IMR-90 (cell line): Measurements from ENCODE around the gene TECPR2. TPM values are rescaled to one million over a fixed set of nuclear protein-coding genes. Genes with fewer than 3 reads are reported as not detected.

ENCODE experiments used
- ATAC-seq: fragments of 200-7000 bp; cut with Tn5 transposase; 2 replicates; pipeline ENCODE4 v1.9.1; 2020; ENCODE audit warnings: low read depth, mild to moderate bottlenecking, moderate library complexity
- BruUV-seq: library from RNA; stranded (reverse); fragments of 400-500 nt; replicated peaks from 2 replicates; lab custom pipeline; 2021; lab: Mats Ljungman, UMichigan
- CTCF ChIA-PET: fragments of 300-600 bp; formaldehyde crosslinking; extraction: SDS; loops from one replicate; lab custom pipeline; 2021; ENCODE audit warnings: antibody characterized with exemption; lab: Yijun Ruan, JAX
- POLR2A ChIA-PET: fragments of 300-600 bp; sonication (Branson Sonifier 250); formaldehyde crosslinking; loops from one replicate; lab custom pipeline; 2022; ENCODE audit warnings: antibody characterized with exemption; ENCODE audit not compliant: unreplicated experiment; lab: Charles Lee
- DNase-seq: peaks from one replicate; pipeline ENCODE4 v3.0.0; 2013
- H2AFZ ChIP-seq: replicated peaks from 2 replicates; pipeline ENCODE3; 2013; ENCODE audit warnings: low read length, mild to moderate bottlenecking; ENCODE audit not compliant: poor library complexity
- H2AK5ac ChIP-seq: 2 replicates; pipeline ENCODE4 v1.6.1; 2013; ENCODE audit warnings: low read depth, low read length, inconsistent platforms
- H2AK9ac ChIP-seq: replicated peaks from 2 replicates; pipeline ENCODE3; 2013; ENCODE audit warnings: mild to moderate bottlenecking, low read depth, low read length, moderate library complexity; ENCODE audit not compliant: poor library complexity
- H2BK120ac ChIP-seq: 2 replicates; pipeline ENCODE4 v1.6.1; 2013; ENCODE audit warnings: low read depth, low read length, inconsistent platforms
- H2BK15ac ChIP-seq: 3 replicates; pipeline ENCODE4 v1.6.1; 2013; ENCODE audit warnings: low read depth, low read length, inconsistent platforms
- H2BK20ac ChIP-seq: 2 replicates; pipeline ENCODE4 v1.6.1; 2013; ENCODE audit warnings: low read depth, mild to moderate bottlenecking, inconsistent platforms, low read length, moderate library complexity
- H2BK5ac ChIP-seq: 2 replicates; pipeline ENCODE4 v1.6.1; 2013; ENCODE audit warnings: mild to moderate bottlenecking, low read depth, low read length, inconsistent platforms; ENCODE audit not compliant: poor library complexity, severe bottlenecking
- H3K14ac ChIP-seq: replicated peaks from 2 replicates; pipeline ENCODE4 v1.6.1; 2013; ENCODE audit warnings: low read depth, low read length, inconsistent platforms
- H3K18ac ChIP-seq: 2 replicates; pipeline ENCODE4 v1.6.1; 2013; ENCODE audit warnings: low read depth, low read length, control low read depth
- H3K23ac ChIP-seq: 2 replicates; pipeline ENCODE4 v1.6.1; 2013; ENCODE audit warnings: low read depth, low read length, inconsistent platforms
- H3K27ac ChIP-seq: 2 replicates; pipeline ENCODE4 v1.5.1; 2013; ENCODE audit warnings: mild to moderate bottlenecking, control low read depth, low read length; ENCODE audit not compliant: insufficient read depth
- H3K27me3 ChIP-seq: 2 replicates; pipeline ENCODE4 v1.6.1; 2013; ENCODE audit warnings: low read length; ENCODE audit not compliant: control insufficient read depth, insufficient read depth
- H3K36me3 ChIP-seq: 2 replicates; pipeline ENCODE4 v1.6.1; 2013; ENCODE audit warnings: low read length, mixed read lengths; ENCODE audit not compliant: control insufficient read depth, insufficient read depth
- H3K4ac ChIP-seq: 2 replicates; pipeline ENCODE4 v1.6.1; 2013; ENCODE audit warnings: low read depth, low read length, inconsistent platforms
- H3K4me1 ChIP-seq: 2 replicates; pipeline ENCODE4 v1.6.1; 2013; ENCODE audit warnings: low read length, mixed read lengths; ENCODE audit not compliant: control insufficient read depth, insufficient read depth
- H3K4me2 ChIP-seq: 2 replicates; pipeline ENCODE4 v1.6.1; 2013; ENCODE audit warnings: low read depth, mild to moderate bottlenecking, control low read depth, low read length, moderate library complexity
- H3K4me3 ChIP-seq: 2 replicates; pipeline ENCODE4 v1.5.1; 2013; ENCODE audit warnings: low read depth, mild to moderate bottlenecking, control low read depth, low read length, moderate library complexity; ENCODE audit not compliant: insufficient read depth
- H3K56ac ChIP-seq: 2 replicates; pipeline ENCODE4 v1.6.1; 2013; ENCODE audit warnings: low read length, inconsistent platforms; ENCODE audit not compliant: insufficient read depth; ENCODE audit errors: extremely low read depth
- H3K79me1 ChIP-seq, 2 experiments: 2 replicates each; pipeline ENCODE4 v1.6.1; 2013; ENCODE audit warnings: low read length in 2 of 2, inconsistent platforms in 1 of 2, low read depth in 1 of 2
- H3K9ac ChIP-seq: 2 replicates; pipeline ENCODE4 v1.6.1; 2013; ENCODE audit warnings: low read depth, low read length, control low read depth
- H3K9me1 ChIP-seq: 2 replicates; pipeline ENCODE4 v1.6.1; 2013; ENCODE audit warnings: low read length, inconsistent platforms; ENCODE audit not compliant: insufficient read depth
- H3K9me3 ChIP-seq: 2 replicates; pipeline ENCODE4 v1.6.1; 2013; ENCODE audit warnings: low read length; ENCODE audit not compliant: control insufficient read depth, insufficient read depth
- H4K20me1 ChIP-seq: 2 replicates; pipeline ENCODE4 v1.6.1; 2013; ENCODE audit warnings: low read length, inconsistent platforms; ENCODE audit not compliant: insufficient read depth
- H4K5ac ChIP-seq: 2 replicates; pipeline ENCODE4 v1.6.1; 2013; ENCODE audit warnings: mild to moderate bottlenecking, low read depth, low read length, control low read depth
- H4K8ac ChIP-seq, 2 experiments: 2 replicates each; pipeline ENCODE4 v1.6.1; 2013; ENCODE audit warnings: low read depth in 2 of 2, low read length in 2 of 2, control low read depth in 1 of 2, inconsistent platforms in 1 of 2
- H4K91ac ChIP-seq: 2 replicates; pipeline ENCODE4 v1.6.1; 2013; ENCODE audit warnings: low read depth, low read length, inconsistent platforms; ENCODE audit not compliant: insufficient read depth
- BHLHE40 ChIP-seq: fragments of 150-350 bp; IDR thresholded peaks from 2 replicates; pipeline ENCODE4 v1.6.1; 2016; ENCODE audit warnings: mild to moderate bottlenecking, low read depth, low read length
- NFE2L2 ChIP-seq: fragments of 150-350 bp; IDR thresholded peaks from 2 replicates; pipeline ENCODE4 v1.6.1; 2016; ENCODE audit warnings: low read depth, mild to moderate bottlenecking, low read length
- RCOR1 ChIP-seq: IDR thresholded peaks from 2 replicates; pipeline ENCODE4 v1.6.1; 2012; ENCODE audit warnings: mild to moderate bottlenecking, low read length, improper control_type of control experiment; ENCODE audit not compliant: insufficient replicate concordance
- WGBS, 2 experiments: methylation state at CpG; one replicate each; pipeline versions ENCODE4 v1.1.5 to v1.1.7; 2013; ENCODE audit warnings: missing lambda C conversion rate in 2 of 2; ENCODE audit not compliant: insufficient read length in 1 of 2; ENCODE audit errors: extremely low coverage in 2 of 2; 5-methylcytosine and 5-hydroxymethylcytosine counted together
- dilution Hi-C: fragments of 300-500 bp; cut with HindIII; formaldehyde crosslinking; loops from one replicate; pipeline ENCODE4 v1.14.3; 2018; ENCODE audit warnings: low sequenced_read_pairs; ENCODE audit not compliant: unreplicated experiment
- in situ Hi-C: fragments of 300-500 bp; cut with MboI; formaldehyde crosslinking; loops from 3 replicates; pipeline ENCODE4 v1.14.3; 2019; ENCODE audit warnings: low sequenced_read_pairs, inconsistent platforms, mixed read lengths
- intact Hi-C: fragments of 100-400 bp; cut with micrococcal nuclease; formaldehyde crosslinking; loops from 2 replicates; pipeline ENCODE4 v1.10.0; 2022
- polyA plus RNA-seq, 3 experiments: library from polyadenylated mRNA; depleted of rRNA; stranded (reverse); fragments of >200 nt; gene quantifications; 2 replicates each; pipeline ENCODE4 v1.2.3, GENCODE V29; 2012; ENCODE audit warnings: low replicate concordance in 1 of 3
- total RNA-seq: library from RNA; depleted of rRNA; stranded (reverse); fragments of >200 nt; gene quantifications from 2 replicates; pipeline ENCODE4 v1.2.3, GENCODE V29; 2012
- TF ChIP-seq, protein P1 (sequence below): conservative IDR thresholded peaks from 2 replicates; pipeline ENCODE4 v1.5.1; 2012; ENCODE audit warnings: mild to moderate bottlenecking, low read depth, low read length, improper control_type of control experiment
- TF ChIP-seq, protein P2 (sequence below): fragments of 150-350 bp; IDR thresholded peaks from 2 replicates; pipeline ENCODE4 v1.6.1; 2017; ENCODE audit warnings: mild to moderate bottlenecking, antibody characterized with exemption, low read length, low read depth

TECPR2 gene
- total and polyA plus RNA-seq, 2 of the 4 experiments (the other 2 are of a cell fraction), result 9.5 to 11.7 TPM

DNA sequence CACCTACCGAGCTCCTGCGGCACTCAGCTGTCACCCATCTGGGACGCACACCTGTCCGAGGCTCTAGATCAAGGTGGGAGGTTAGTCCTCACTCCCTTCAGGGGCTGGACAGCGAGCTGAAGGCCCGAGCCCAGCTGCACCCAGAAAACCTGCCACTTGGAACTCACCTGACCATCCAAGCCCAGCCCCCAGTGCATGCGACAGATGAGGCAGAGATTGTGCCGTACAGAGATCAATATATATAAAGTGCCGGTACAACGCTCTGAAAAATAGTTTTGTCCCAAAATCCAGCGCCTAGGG lies 143.8 kb downstream of the TECPR2 start:
- H3K9ac ChIP-seq, result no peak overlapping the region
- H4K8ac ChIP-seq, result no peak overlapping the region
- H3K4me2 ChIP-seq, result no peak overlapping the region
- H3K4me1 ChIP-seq, result peaks cover 8% of the 10 kb centered on the region
- no peak overlapping the region for H4K5ac ChIP-seq
- no peak overlapping the region for H2BK20ac ChIP-seq
- no peaks in the 10 kb centered on the region for H3K27me3 ChIP-seq
- H2BK5ac ChIP-seq, result no peak overlapping the region
- H2AK9ac ChIP-seq, result peak overlapping the region; percentile 50
- intact Hi-C loops, result no loop called here
- H3K79me1 ChIP-seq, result peaks cover 11 to 16% of the 10 kb centered on the region in 2 experiments
- no peak overlapping the region for H3K56ac ChIP-seq
- H2AFZ ChIP-seq, result no peak overlapping the region
- no peak overlapping the region for H3K14ac ChIP-seq
- no peak overlapping the region for H3K4me3 ChIP-seq
- in situ Hi-C loops, result no loop called here
- peaks cover 13% of the 10 kb centered on the region for H3K36me3 ChIP-seq
- 96% methylated on average over 7 of the region's 11 CpGs; no CpG with 5 or more reads in 1 of the 2 experiments for WGBS, 2 experiments
- H3K27ac ChIP-seq, result no peak overlapping the region
- H3K23ac ChIP-seq, result no peak overlapping the region
- H2BK120ac ChIP-seq, result no peak overlapping the region
- ChIA-PET POLR2A (no interaction called here), CTCF (no interaction called here)
- no peak for TF ChIP-seq RCOR1
- TF ChIP-seq NFE2L2, result no peak
- TF ChIP-seq, protein P1, sequence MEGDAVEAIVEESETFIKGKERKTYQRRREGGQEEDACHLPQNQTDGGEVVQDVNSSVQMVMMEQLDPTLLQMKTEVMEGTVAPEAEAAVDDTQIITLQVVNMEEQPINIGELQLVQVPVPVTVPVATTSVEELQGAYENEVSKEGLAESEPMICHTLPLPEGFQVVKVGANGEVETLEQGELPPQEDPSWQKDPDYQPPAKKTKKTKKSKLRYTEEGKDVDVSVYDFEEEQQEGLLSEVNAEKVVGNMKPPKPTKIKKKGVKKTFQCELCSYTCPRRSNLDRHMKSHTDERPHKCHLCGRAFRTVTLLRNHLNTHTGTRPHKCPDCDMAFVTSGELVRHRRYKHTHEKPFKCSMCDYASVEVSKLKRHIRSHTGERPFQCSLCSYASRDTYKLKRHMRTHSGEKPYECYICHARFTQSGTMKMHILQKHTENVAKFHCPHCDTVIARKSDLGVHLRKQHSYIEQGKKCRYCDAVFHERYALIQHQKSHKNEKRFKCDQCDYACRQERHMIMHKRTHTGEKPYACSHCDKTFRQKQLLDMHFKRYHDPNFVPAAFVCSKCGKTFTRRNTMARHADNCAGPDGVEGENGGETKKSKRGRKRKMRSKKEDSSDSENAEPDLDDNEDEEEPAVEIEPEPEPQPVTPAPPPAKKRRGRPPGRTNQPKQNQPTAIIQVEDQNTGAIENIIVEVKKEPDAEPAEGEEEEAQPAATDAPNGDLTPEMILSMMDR, result no peak
- TF ChIP-seq, protein P2, sequence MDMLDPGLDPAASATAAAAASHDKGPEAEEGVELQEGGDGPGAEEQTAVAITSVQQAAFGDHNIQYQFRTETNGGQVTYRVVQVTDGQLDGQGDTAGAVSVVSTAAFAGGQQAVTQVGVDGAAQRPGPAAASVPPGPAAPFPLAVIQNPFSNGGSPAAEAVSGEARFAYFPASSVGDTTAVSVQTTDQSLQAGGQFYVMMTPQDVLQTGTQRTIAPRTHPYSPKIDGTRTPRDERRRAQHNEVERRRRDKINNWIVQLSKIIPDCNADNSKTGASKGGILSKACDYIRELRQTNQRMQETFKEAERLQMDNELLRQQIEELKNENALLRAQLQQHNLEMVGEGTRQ, result no peak
- TF ChIP-seq BHLHE40, result no peak
- dilution Hi-C loops, result no loop called here
- no peak overlapping the region for H3K18ac ChIP-seq
- BruUV-seq, result no TSS peak
- no peak overlapping the region for H3K4ac ChIP-seq
- H4K91ac ChIP-seq, result no peak overlapping the region
- peaks cover 6% of the 10 kb centered on the region; the same call in 1 of the 2 replicates for H3K9me1 ChIP-seq
- H4K20me1 ChIP-seq, result no peaks in the 10 kb centered on the region
- H3K9me3 ChIP-seq, result no peaks in the 10 kb centered on the region
- no peak for ATAC-seq
- no peak overlapping the region for H2AK5ac ChIP-seq
- no peak for DNase-seq
- H2BK15ac ChIP-seq, result no peak overlapping the region
